Measurements from ENCODE around the gene ENTREP1. TPM values are rescaled to one million over a fixed set of nuclear protein-coding genes. Genes with fewer than 3 reads are reported as not detected.

ENTREP1 gene
- total and polyA plus RNA-seq, 2 experiments from 2014 or later: 5.7 to 10.0 TPM

GRCh38 chr9:69395718-69396117 is 70.7 kb downstream of the ENTREP1 start:
- Histone ChIP-seq H3K4me1 (ENCODE audit: insufficient read depth) (no peaks in the 10 kb centered on the region), H3K79me2 (replicated peaks; ENCODE audit: insufficient read depth) (no peaks in the 10 kb centered on the region), H3K27me3 (ENCODE audit: insufficient read depth) (no peaks in the 10 kb centered on the region), H3K4me3 (no peak overlapping the region), H3K4me2 (no peak overlapping the region), H3K36me3 (ENCODE audit: insufficient read depth) (no peaks in the 10 kb centered on the region), H4K20me1 (replicated peaks; ENCODE audit: insufficient read depth) (no peaks in the 10 kb centered on the region), H2AFZ (no peak overlapping the region), H3K9me2 (ENCODE audit: insufficient read depth) (peaks cover 4% of the 10 kb centered on the region; the same call in 1 of the 2 replicates), H3K27ac (ENCODE audit: low read depth) (no peak overlapping the region), H3F3A (replicated peaks; ENCODE audit: low read depth) (no peaks in the 10 kb centered on the region)
- ATAC-seq: no peak
- no peaks in the 10 kb centered on the region for H3K4me1 Mint-ChIP-seq
- no peak overlapping the region for H3K4me3 Mint-ChIP-seq
- no peak for DNase-seq (ENCODE audit: low spot score)
- H3K27me3 Mint-ChIP-seq (ENCODE audit: insufficient read depth, low read depth, poor library complexity): peaks cover 2% of the 10 kb centered on the region
- TF ChIP-seq ZNF114 (CRISPR knock-in tag; IDR thresholded peaks at IDR 0.05) (no peak), JUNB (IDR thresholded peaks at IDR 0.05; ENCODE audit: unreplicated experiment) (no peak), EZH2 (IDR thresholded peaks at IDR 0.05; ENCODE audit: low read depth, unreplicated experiment) (no peak), ZNF462 (CRISPR knock-in tag; IDR thresholded peaks at IDR 0.05) (no peak), POLR2AphosphoS5 (IDR thresholded peaks at IDR 0.05; ENCODE audit: low read depth) (no peak), REST (IDR thresholded peaks at IDR 0.05; ENCODE audit: unreplicated experiment) (no peak), STAT1 (IDR thresholded peaks at IDR 0.05; ENCODE audit: unreplicated experiment) (no peak), CREB1 (CRISPR knock-in tag; IDR thresholded peaks at IDR 0.05; ENCODE audit: low read depth) (no peak), CTCF (conservative IDR thresholded peaks at IDR 0.05; ENCODE audit: low read depth in 2 of 2) (no peak), EZH2phosphoT487 (IDR thresholded peaks at IDR 0.05; ENCODE audit: unreplicated experiment) (no peak), NANOG (IDR thresholded peaks at IDR 0.05; ENCODE audit: borderline replicate concordance) (no peak), ETS1 (IDR thresholded peaks at IDR 0.05) (no peak), ZNF331 (CRISPR knock-in tag; IDR thresholded peaks at IDR 0.05; ENCODE audit: low read depth) (no peak)
- H3K27ac Mint-ChIP-seq: no peak overlapping the region
- no peaks in the 10 kb centered on the region for H3K9me3 Mint-ChIP-seq
- H3K36me3 Mint-ChIP-seq (ENCODE audit: low read depth): 0 out of 3 replicates have a peak, but pooled peaks cover under 1% of the 10 kb centered on the region

Measured in GM23338 (cell line).